Gastroesophageal sphincter (tissue), 4 donors: Measurements from ENCODE around the gene SLC66A2. TPM values are rescaled to one million over a fixed set of nuclear protein-coding genes. Genes with fewer than 3 reads are reported as not detected.

Experiments
- ATAC-seq: fragments of 150-250 bp; one replicate; pipeline ENCODE4 v1.9.1; 2016; ENCODE audit warnings: mild to moderate bottlenecking, moderate library complexity
- H3K27ac ChIP-seq, 4 donors: fragments of 200-600 bp; sonication (generic) in 3 of 4; 1 replicate in 3 of 4; 2 replicates in 1 of 4; pipeline ENCODE4 v1.5.1; 2016 to 2019
- H3K27me3 ChIP-seq: fragments of 200-600 bp; sonication (generic); one replicate; pipeline ENCODE4 v1.5.1; 2019
- H3K36me3 ChIP-seq, 2 donors: fragments of 200-600 bp; sonication (generic); one replicate each; pipeline ENCODE4 v1.5.1; 2019; ENCODE audit warnings: control low read depth in 1 of 2
- H3K4me1 ChIP-seq, 3 donors: fragments of 200-600 bp; sonication (generic); 1 replicate in 2 of 3; 2 replicates in 1 of 3; pipeline ENCODE4 v1.5.1; 2016 to 2019; ENCODE audit warnings: control low read depth in 2 of 3
- H3K4me3 ChIP-seq, 2 donors: fragments of 200-600 bp; sonication (generic); one replicate each; pipeline ENCODE4 v1.5.1; 2019; ENCODE audit warnings: mild to moderate bottlenecking in 1 of 2, moderate library complexity in 1 of 2
- H3K9me3 ChIP-seq, 3 donors: fragments of 200-600 bp; sonication (generic); one replicate each; pipeline ENCODE4 v1.5.1; 2017 to 2019; ENCODE audit warnings: control low read depth in 2 of 3
- EP300 ChIP-seq: sonication (generic); formaldehyde crosslinking; IDR thresholded peaks from one replicate; pipeline ENCODE4 v1.6.1; 2017; ENCODE audit warnings: antibody characterized with exemption, mild to moderate bottlenecking
- POLR2A ChIP-seq, 2 donors: fragments of 450-650 bp; IDR thresholded peaks; one replicate each; pipeline ENCODE4 v1.6.1; 2017; ENCODE audit warnings: antibody characterized with exemption in 2 of 2, mild to moderate bottlenecking in 2 of 2, moderate library complexity in 1 of 2
- POLR2AphosphoS5 ChIP-seq: sonication (generic); formaldehyde crosslinking; IDR thresholded peaks from one replicate; pipeline ENCODE4 v1.6.1; 2017; ENCODE audit warnings: antibody characterized with exemption
- WGBS, 2 donors: methylation state at CpG; one replicate each; pipeline ENCODE4 v1.1.5; 2018; ENCODE audit warnings: low coverage in 1 of 2; 5-methylcytosine and 5-hydroxymethylcytosine counted together
- total RNA-seq, 4 donors: library from RNA; depleted of rRNA; stranded (reverse); fragments of >200 nt; gene quantifications; one replicate each; pipeline ENCODE4 v1.1.0, GENCODE V29; 2016
- TF ChIP-seq, protein P1 (sequence below), 4 experiments: fragments of 200-600 bp in 2 of 4; fragments of 450-650 bp in 2 of 4; sonication (generic) in 1 of 4; IDR thresholded peaks; one replicate each; pipeline ENCODE4 v1.5.1; 2017 to 2019; ENCODE audit warnings: antibody characterized with exemption in 4 of 4, mild to moderate bottlenecking in 2 of 4, moderate library complexity in 2 of 4

SLC66A2 gene
- total RNA-seq, 4 donors from 2014 or later: 32.2 to 42.6 (median 35.6) TPM

DNA sequence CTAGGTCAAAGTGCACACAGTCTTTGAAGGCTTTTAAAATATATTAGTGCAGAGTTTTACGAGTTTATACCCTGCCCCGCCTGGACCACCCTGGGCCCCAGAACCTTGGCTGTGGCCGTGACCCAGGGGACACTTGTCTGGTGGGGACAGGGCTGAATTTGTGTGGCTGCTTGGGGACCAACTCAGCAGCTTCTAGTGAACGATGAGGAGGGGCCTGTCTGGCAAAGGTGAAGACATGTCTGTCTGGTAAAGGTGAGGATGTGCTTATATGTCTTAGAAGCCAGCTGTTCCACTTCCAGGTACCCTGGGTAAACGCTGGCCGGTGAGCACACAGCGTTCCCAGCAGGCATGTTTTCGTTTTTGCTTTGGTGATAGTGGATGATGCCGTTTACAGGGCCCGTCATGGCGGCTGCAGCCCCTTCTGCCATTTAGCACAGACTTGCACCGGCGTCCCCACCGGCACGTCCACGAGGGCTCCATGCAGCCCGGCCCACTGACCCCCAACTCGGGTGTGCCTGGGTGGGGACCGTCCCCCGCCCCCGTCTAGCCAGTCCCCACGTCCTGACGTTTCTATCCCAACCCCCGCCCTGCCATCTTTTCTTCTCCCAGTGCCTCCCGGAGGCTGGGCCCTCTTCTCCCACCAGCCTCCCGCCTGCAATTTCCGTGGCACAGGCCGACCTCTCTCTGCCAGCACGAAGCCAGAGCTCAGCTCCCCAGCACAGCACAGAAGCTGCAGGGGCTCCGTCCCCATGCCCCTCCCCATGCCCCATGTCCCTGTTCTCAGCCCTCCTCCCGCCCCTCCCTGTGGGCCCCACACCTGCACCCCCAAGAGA, 67.8 kb downstream of the SLC66A2 start:
- H3K4me1 ChIP-seq: no peaks in the 10 kb centered on the region
- no peaks in the 10 kb centered on the region for H3K36me3 ChIP-seq
- H3K4me3 ChIP-seq: no peak overlapping the region
- peaks cover 0 to 17% (median 0%) of the 10 kb centered on the region in 3 donors for H3K9me3 ChIP-seq
- ATAC-seq: no peak
- H3K27ac ChIP-seq: no peak overlapping the region
- 85 to 88% methylated on average over 5 to 16 of the region's 31 CpGs for WGBS, 2 donors
- H3K27me3 ChIP-seq: peaks cover 13% of the 10 kb centered on the region
- TF ChIP-seq, protein P1, sequence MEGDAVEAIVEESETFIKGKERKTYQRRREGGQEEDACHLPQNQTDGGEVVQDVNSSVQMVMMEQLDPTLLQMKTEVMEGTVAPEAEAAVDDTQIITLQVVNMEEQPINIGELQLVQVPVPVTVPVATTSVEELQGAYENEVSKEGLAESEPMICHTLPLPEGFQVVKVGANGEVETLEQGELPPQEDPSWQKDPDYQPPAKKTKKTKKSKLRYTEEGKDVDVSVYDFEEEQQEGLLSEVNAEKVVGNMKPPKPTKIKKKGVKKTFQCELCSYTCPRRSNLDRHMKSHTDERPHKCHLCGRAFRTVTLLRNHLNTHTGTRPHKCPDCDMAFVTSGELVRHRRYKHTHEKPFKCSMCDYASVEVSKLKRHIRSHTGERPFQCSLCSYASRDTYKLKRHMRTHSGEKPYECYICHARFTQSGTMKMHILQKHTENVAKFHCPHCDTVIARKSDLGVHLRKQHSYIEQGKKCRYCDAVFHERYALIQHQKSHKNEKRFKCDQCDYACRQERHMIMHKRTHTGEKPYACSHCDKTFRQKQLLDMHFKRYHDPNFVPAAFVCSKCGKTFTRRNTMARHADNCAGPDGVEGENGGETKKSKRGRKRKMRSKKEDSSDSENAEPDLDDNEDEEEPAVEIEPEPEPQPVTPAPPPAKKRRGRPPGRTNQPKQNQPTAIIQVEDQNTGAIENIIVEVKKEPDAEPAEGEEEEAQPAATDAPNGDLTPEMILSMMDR (IDR thresholded peaks at IDR 0.05): no peak
- TF ChIP-seq POLR2A (IDR thresholded peaks at IDR 0.05) (no peak), EP300 (no peak), POLR2AphosphoS5 (no peak)

DNA sequence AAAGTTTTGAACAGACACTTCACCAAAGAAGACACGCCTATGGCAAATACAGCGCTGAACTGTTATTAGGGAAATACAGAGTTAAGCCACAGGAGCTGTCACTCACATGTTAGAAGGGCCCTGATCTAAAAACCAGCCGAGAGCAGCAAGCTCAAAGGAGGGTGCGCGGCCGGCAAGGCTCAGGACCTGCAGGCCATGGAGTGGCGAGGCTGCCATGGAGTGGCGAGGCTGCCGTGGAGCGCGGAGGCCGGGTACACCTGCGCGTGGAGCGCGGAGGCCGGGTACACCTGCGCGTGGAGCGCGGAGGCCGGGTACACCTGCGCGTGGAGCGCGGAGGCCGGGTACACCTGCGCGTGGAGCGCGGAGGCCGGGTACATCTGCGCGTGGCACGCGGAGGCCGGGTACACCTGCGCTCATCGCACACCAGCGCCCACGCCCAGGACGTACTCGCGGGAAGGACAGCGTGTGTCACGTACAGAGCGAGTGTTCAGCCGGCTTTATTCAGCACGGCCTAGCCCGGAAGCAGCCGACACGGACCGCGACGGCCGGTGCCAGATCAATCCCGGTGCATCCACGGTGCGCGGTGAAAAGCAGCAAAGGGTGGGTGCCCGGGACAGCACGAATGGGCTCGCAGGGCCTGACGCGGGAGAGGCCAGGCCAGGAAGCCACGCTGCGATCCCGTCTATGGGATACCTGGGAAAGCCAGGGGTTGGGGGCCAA, 68.8 kb downstream of the SLC66A2 start:
- ATAC-seq: no peak
- Histone ChIP-seq H3K4me1 (no peaks in the 10 kb centered on the region), H3K27me3 (peaks cover 23% of the 10 kb centered on the region), H3K4me3 (no peak overlapping the region), H3K27ac (no peak overlapping the region), H3K36me3 (no peaks in the 10 kb centered on the region), H3K9me3 (peaks cover 0 to 8% (median 0%) of the 10 kb centered on the region in 3 donors)
- no peak for TF ChIP-seq EP300
- TF ChIP-seq POLR2AphosphoS5: no peak
- no peak for TF ChIP-seq POLR2A (IDR thresholded peaks at IDR 0.05)
- TF ChIP-seq, protein P1 (IDR thresholded peaks at IDR 0.05): no peak
- WGBS, 2 donors: 93 to 94% methylated on average over 13 to 17 of the region's 68 CpGs

DNA sequence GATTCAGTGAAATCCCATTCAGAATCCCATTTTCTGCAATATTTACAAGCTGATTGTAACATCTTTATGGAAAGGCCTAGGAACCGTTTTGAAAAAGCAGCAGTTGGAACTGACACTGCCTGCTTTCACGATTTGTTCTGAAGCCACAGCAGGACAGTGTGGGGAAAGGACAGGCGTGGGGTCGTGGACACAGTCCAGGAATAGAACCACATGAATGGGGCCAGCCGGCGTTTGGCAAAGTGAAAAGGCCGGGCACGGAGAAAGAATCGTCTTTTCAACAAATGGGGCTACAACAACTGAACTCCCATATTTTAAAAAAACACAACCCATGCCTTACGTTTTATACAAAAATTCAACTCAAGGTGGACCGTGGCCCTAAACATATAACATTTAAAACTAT, 69.8 kb downstream of the SLC66A2 start:
- TF ChIP-seq POLR2AphosphoS5 (no peak), POLR2A (IDR thresholded peaks at IDR 0.05) (no peak), EP300 (no peak)
- TF ChIP-seq, protein P1 (IDR thresholded peaks at IDR 0.05): no peak
- Histone ChIP-seq H3K4me1 (no peaks in the 10 kb centered on the region), H3K9me3 (peaks cover 0 to 5% (median 0%) of the 10 kb centered on the region in 3 donors), H3K36me3 (no peaks in the 10 kb centered on the region), H3K4me3 (no peak overlapping the region), H3K27ac (no peak overlapping the region), H3K27me3 (peaks cover 31% of the 10 kb centered on the region)
- WGBS, 2 donors: 82 to 88% methylated on average over 6 to 10 of the region's 11 CpGs
- no peak for ATAC-seq

DNA sequence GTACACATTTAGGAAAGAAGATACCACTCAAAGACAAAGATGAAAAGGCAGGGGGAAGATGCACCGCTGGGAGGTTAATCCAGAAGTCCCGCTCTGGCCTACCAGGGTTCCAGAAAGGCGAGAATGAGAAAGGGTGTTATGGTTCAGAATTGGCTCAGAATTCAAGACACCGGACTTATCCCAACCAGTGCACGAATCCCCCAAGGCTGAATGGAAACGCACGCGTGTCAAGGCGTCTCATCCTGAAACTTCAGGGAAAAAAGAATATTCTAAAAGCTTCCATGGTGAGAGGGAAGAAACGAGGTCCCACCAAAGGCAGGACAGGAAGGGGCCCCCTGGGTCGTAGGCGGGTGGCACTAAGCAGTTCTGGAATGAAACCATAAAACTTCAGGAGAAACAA, 71.9 kb downstream of the SLC66A2 start:
- peaks cover 0 to 5% (median 0%) of the 10 kb centered on the region in 3 donors for H3K9me3 ChIP-seq
- H3K27ac ChIP-seq: no peak overlapping the region
- H3K4me3 ChIP-seq: no peak overlapping the region
- TF ChIP-seq EP300 (no peak), POLR2AphosphoS5 (no peak), POLR2A (IDR thresholded peaks at IDR 0.05) (no peak)
- TF ChIP-seq, protein P1 (IDR thresholded peaks at IDR 0.05): no peak
- ATAC-seq: no peak
- H3K36me3 ChIP-seq: no peaks in the 10 kb centered on the region
- WGBS, 2 donors: 87% methylated on average over 10 of the region's 12 CpGs; no CpG with 5 or more reads in 1 of the 2 donors
- no peaks in the 10 kb centered on the region for H3K4me1 ChIP-seq
- H3K27me3 ChIP-seq: peaks cover 43% of the 10 kb centered on the region
